Liver (tissue), 3 donors: ENCODE measurements around the gene DAPP1.

Source experiments
- CTCF ChIP-seq: fragments of 150-350 bp; IDR thresholded peaks from 2 replicates; pipeline ENCODE4 v1.5.1; 2017; ENCODE audit warnings: improper control_type of control experiment, low read depth, low read length; ENCODE audit not compliant: missing input control
- GABPA ChIP-seq, 2 donors: IDR thresholded peaks in 1 of 2; conservative IDR thresholded peaks in 1 of 2; 2 replicates each; pipeline ENCODE4 v1.6.1; 2016; ENCODE audit warnings: antibody characterized with exemption in 2 of 2, mild to moderate bottlenecking in 1 of 2, moderate library complexity in 1 of 2
- JUND ChIP-seq, 2 donors: IDR thresholded peaks; 2 replicates each; pipeline ENCODE4 v1.6.1; 2016; ENCODE audit warnings: antibody characterized with exemption in 2 of 2
- REST ChIP-seq: IDR thresholded peaks from 2 replicates; pipeline ENCODE4 v1.6.1; 2016; ENCODE audit warnings: antibody characterized with exemption, mild to moderate bottlenecking
- TAF1 ChIP-seq: conservative IDR thresholded peaks from 2 replicates; pipeline ENCODE4 v1.6.1; 2016; ENCODE audit warnings: antibody characterized with exemption, mild to moderate bottlenecking
- ZBTB33 ChIP-seq: IDR thresholded peaks from 2 replicates; pipeline ENCODE4 v1.6.1; 2016; ENCODE audit warnings: antibody characterized with exemption
- donor health status: healthy.
- donor health status: healthy.

GRCh38 chr4:99790796-99791617 lies 25.6 kb upstream of the DAPP1 start:
- TF ChIP-seq ZBTB33 (no peak), REST (no peak), CTCF (no peak), GABPA (IDR thresholded peaks at IDR 0.05 in 1 of 2, conservative IDR thresholded peaks at IDR 0.05 in 1 of 2) (no peak), TAF1 (no peak), JUND (IDR thresholded peaks at IDR 0.05) (no peak)
